SK-N-DZ (cell line): ENCODE measurements around the gene SF3B3. TPM values are rescaled to one million over a fixed set of nuclear protein-coding genes. Genes with fewer than 3 reads are reported as not detected.
A peak's percentile ranks its signal among the peaks of the same experiment; 100 is the strongest.

Source experiments
- DNase-seq: peaks from one replicate; pipeline ENCODE4 v3.0.0-alpha.2; 2015; ENCODE audit warnings: low spot score
- polyA plus RNA-seq, 2 experiments: library from polyadenylated mRNA; depleted of rRNA; stranded (reverse); fragments of >200 nt; gene quantifications; 2 replicates each; pipeline ENCODE4 v1.2.3, GENCODE V29; 2014

Gene SF3B3
- 102 and 189 TPM in 2 replicates for polyA plus RNA-seq (2014; cell fraction: cytosol; rRNA removed)
- polyA plus RNA-seq (2014; cell fraction: nucleus; rRNA removed) = 158 and 172 TPM in 2 replicates

- peak; percentile 89 for DNase-seq
These were observed at the start of gene SF3B3 for GRCh38 chr16:70523743-70524398. Gene SF3B3 (plus strand): TSS chr16:70523816. CDS start chr16:70526657, 2,841 bp downstream.

GRCh38 chr16:70474320-70475053, 49.1 kb upstream of the SF3B3 start:
- no peak for DNase-seq

- DNase-seq = no peak
These were observed 48.4 kb upstream of the SF3B3 start for GRCh38 chr16:70475054-70475871.

GRCh38 chr16:70476272-70477020, 47.2 kb upstream of the SF3B3 start:
- no peak for DNase-seq

- DNase-seq = no peak
These were observed 45.4 kb upstream of the SF3B3 start for GRCh38 chr16:70478169-70478568.

GRCh38 chr16:70478912-70479341, 44.7 kb upstream of the SF3B3 start:
- no peak for DNase-seq

GRCh38 chr16:70480127-70481105, 43.2 kb upstream of the SF3B3 start:
- no peak for DNase-seq

- no peak for DNase-seq
These were observed 41.6 kb upstream of the SF3B3 start for GRCh38 chr16:70481929-70482536.

GRCh38 chr16:70482624-70483023, 41.0 kb upstream of the SF3B3 start:
- no peak for DNase-seq

GRCh38 chr16:70483426-70483825, 40.2 kb upstream of the SF3B3 start:
- no peak for DNase-seq

GRCh38 chr16:70484867-70485266, 38.7 kb upstream of the SF3B3 start:
- DNase-seq = no peak

GRCh38 chr16:70490261-70490660, 33.4 kb upstream of the SF3B3 start:
- no peak for DNase-seq

GRCh38 chr16:70493802-70494201, 29.8 kb upstream of the SF3B3 start:
- no peak for DNase-seq

- no peak for DNase-seq
These were observed 29.3 kb upstream of the SF3B3 start for GRCh38 chr16:70494202-70494770.

GRCh38 chr16:70494777-70495176, 28.8 kb upstream of the SF3B3 start:
- no peak for DNase-seq

GRCh38 chr16:70495425-70496182, 28.0 kb upstream of the SF3B3 start:
- no peak for DNase-seq

- DNase-seq = no peak
These were observed 27.1 kb upstream of the SF3B3 start for GRCh38 chr16:70496513-70496912.

- no peak for DNase-seq
These were observed 14.9 kb upstream of the SF3B3 start for GRCh38 chr16:70508752-70509151.

GRCh38 chr16:70510216-70510615, 13.4 kb upstream of the SF3B3 start:
- no peak for DNase-seq
